ENCODE measurements around the gene APOL2.
"Not testable (repeated sequence)": the region's sequence is repeated elsewhere in the genome, so short reads cannot be mapped to it uniquely, and the experiment has no call there.

Gene APOL2

GRCh38 chr22:36196254-36197064, 42.9 kb downstream of the APOL2 start:
- DNase-seq: no peak

DNA sequence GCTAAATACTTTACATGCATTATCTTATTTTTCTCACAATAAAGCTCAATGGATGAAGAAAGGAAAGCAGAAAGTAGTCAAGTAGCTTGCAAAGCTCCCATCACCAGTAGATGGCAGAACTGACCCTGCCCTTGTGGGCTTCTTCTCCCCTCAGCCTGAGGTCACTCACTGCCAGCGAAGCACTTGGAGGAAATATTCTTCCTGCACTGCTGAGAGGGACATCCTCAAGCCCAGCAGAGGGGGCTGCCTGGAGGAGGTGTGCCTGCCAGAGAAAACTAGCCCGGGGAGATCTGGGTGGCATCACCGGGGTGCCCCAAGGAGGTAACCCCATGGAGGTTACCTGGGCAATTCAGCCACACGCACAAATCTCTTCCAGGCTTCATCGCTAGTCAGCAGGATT, 44.4 kb downstream of the APOL2 start:
- peak; percentile 67 to 84 (median 80) for DNase-seq

GRCh38 chr22:36194385-36194784, 44.9 kb downstream of the APOL2 start:
- no peak for DNase-seq

DNA sequence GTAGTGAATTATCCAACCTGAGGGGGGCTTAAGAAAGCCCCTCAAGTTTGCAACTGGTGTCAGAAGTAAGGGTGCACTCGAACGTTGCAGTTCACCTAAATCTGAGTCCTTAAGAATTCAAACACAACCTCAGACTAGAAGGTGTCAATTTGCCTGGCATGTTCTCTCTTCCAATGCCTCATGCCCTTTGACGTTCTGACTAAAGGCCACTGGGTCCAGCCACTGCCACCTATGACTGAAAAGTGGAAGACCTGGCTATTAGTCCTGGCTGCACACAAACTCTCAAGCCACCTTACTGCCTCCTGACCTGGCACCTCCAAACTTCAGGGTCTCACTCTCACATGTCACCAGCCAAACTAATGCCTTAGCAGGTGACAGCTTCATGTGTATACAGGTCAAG, 45.8 kb downstream of the APOL2 start:
- DNase-seq: no peak

DNA sequence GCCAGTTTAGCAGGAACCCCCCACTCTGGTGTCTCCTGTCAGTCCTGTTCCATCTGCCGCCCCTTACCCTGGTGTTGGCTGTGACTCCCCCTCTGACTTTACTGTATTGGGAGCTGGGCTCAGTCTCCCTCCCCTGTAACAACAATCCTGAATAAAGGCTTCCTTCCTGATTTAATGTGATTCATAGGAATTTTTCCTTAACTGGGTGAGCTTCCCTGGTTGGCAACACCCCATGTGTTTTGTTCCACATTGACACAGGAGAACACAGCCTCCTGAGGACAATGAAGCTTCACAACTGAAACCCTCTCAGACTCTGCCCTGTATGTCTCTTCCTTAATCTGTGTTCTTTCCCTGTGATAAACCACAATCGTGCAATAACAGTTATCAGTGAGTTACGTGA, 46.2 kb downstream of the APOL2 start:
- DNase-seq: no peak

DNA sequence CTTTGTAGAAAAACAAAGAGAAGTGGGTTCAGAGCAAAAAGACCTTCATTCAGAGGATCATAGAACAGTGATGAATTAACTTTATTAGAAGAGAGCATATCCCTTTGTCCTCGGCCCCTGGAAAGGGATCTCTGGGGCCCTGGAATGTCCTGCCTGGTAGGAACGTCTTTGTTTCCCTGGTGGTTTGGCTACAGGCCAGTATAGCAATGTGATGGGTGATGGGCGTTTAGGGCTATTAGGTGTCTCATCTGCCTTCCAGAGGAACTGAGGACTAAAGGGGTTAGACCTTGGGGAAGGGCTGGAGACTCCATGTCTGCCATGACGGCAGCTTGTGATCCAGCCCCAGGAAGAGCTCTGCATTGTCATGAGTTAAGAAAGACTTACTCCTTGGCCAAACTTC, 46.8 kb downstream of the APOL2 start:
- DNase-seq: no peak

DNA sequence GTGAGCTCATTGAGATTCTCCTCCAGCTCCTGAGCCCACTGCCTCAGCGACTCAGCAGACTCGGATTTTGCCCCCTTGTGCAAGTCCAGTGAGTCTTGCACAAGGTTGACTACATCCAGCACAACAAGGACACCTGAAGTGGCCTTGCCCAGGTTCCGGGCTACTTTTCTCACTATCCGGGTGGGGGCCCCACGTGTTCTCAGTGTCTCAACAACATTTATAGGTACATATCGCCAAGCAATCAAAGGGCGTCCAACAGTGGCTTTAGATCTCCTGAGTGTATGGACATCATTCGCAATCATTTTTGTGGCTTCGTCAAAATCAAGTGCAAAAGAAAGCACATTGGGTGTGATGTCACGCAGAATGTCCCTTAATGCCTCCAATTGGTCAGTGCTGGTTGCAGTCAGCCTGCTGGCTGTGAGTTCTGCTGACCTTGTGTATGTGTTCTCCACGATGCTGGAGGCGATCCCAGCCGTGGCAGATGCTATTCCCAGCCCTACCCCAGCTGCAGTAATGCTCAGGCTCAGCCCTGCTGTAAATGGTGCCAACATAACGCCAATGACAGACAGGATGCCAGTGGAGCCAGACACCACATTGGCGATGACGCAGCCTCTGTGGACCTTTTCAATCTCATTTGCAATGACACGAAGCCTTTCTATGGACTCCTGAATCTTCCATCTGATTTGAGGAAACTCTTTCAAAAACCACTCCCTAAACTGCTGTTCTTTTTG, 48.1 kb downstream of the APOL2 start:
- no peak for DNase-seq

GRCh38 chr22:36187862-36188261, 51.5 kb downstream of the APOL2 start:
- DNase-seq: not testable (repeated sequence)

GRCh38 chr22:36185828-36186624, 53.3 kb downstream of the APOL2 start:
- DNase-seq: no peak

- DNase-seq: no peak
Measured at GRCh38 chr22:36184433-36185025, 54.8 kb downstream of the APOL2 start.

- no peak for DNase-seq
Measured at GRCh38 chr22:36183446-36183845, 55.9 kb downstream of the APOL2 start.

DNA sequence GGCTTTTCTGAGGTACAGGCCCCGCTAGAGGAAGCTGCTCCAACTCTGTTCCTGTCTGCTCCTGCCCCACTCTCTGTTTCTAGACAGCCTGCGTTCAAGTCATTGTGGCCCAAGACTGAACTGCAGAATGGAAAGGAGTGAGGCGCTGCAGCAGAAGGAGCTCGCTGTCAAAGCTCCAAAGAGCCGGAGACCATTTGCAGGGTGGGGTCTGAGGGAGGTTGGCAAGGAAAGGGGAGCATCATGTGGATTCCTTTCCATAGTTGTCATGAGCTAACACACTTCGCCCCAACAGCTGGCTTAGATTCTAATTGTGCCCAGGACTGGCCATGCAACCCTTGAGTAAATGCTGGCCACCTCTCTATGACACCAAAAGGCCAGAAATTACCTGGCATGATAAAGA, 56.5 kb downstream of the APOL2 start:
- DNase-seq: no peak

- DNase-seq: no peak
Measured at GRCh38 chr22:36182056-36182455, 57.3 kb downstream of the APOL2 start.

- DNase-seq: no peak
Measured at GRCh38 chr22:36180928-36181327, 58.4 kb downstream of the APOL2 start.

GRCh38 chr22:36180038-36180880, 59.1 kb downstream of the APOL2 start:
- DNase-seq: peak; percentile 85 to 95 (median 93)

GRCh38 chr22:36177160-36177559, 62.2 kb downstream of the APOL2 start:
- no peak for DNase-seq

Measured in suppressor macrophage (primary cell).